Measurements from ENCODE around the gene PIK3C2G. TPM values are rescaled to one million over a fixed set of nuclear protein-coding genes. Genes with fewer than 3 reads are reported as not detected.

Gene PIK3C2G
- polyA plus RNA-seq, 1 donor (not counting 4 experiments of a cell fraction or from before 2014, with no cell fraction given), result 3.7 TPM

DNA sequence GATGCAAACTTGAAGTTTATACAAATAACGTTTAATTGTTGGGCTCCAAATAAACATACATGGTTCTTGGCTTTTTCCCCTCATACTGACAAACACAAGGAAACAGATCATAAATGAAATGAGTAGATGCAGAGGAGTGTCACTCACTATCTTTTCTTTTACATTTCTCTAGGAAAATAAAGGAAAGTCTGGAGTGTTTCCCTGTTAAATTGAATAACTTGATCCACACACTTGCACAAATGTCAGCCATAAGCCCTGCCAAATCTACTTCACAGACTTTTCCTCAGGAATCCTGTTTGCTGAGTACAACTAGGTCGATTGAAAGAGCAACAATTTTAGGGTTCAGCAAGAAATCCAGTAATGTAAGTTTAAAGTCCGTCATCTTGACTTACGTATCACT, 301.2 kb downstream of the PIK3C2G start:
- no peaks in the 10 kb centered on the region for H3K36me3 ChIP-seq (ENCODE audit: control insufficient read depth in 2 of 2, extremely low read depth in 1 of 2, insufficient read depth in 2 of 2, low read length in 2 of 2)
- H3K27ac ChIP-seq (ENCODE audit: control insufficient read depth, insufficient read depth, low read length), result no peak overlapping the region
- no peaks in the 10 kb centered on the region for H3K27me3 ChIP-seq (ENCODE audit: control insufficient read depth, extremely low read depth, insufficient read depth, low read length)
- H4K20me1 ChIP-seq (ENCODE audit: control insufficient read depth, extremely low read depth, insufficient read depth, low read length), result no peaks in the 10 kb centered on the region
- no peak overlapping the region for H3K4me3 ChIP-seq (ENCODE audit: control insufficient read depth in 2 of 3, extremely low read depth in 1 of 3, insufficient read depth in 2 of 3, low read depth in 1 of 3, low read length in 3 of 3)
- dilution Hi-C loops (cut with MboI; ENCODE audit: extremely low pct_ligation_motif_present, low sequenced_read_pairs), result no loop called here
- no peak for TF ChIP-seq EZH2 (IDR thresholded peaks at IDR 0.05; ENCODE audit: low read length)
- TF ChIP-seq, protein P1, sequence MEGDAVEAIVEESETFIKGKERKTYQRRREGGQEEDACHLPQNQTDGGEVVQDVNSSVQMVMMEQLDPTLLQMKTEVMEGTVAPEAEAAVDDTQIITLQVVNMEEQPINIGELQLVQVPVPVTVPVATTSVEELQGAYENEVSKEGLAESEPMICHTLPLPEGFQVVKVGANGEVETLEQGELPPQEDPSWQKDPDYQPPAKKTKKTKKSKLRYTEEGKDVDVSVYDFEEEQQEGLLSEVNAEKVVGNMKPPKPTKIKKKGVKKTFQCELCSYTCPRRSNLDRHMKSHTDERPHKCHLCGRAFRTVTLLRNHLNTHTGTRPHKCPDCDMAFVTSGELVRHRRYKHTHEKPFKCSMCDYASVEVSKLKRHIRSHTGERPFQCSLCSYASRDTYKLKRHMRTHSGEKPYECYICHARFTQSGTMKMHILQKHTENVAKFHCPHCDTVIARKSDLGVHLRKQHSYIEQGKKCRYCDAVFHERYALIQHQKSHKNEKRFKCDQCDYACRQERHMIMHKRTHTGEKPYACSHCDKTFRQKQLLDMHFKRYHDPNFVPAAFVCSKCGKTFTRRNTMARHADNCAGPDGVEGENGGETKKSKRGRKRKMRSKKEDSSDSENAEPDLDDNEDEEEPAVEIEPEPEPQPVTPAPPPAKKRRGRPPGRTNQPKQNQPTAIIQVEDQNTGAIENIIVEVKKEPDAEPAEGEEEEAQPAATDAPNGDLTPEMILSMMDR (optimal IDR thresholded peaks at IDR 0.05 in 1 of 3, IDR thresholded peaks at IDR 0.05 in 1 of 3, conservative IDR thresholded peaks at IDR 0.05 in 1 of 3; ENCODE audit: extremely low read depth in 1 of 3, insufficient read depth in 2 of 3, low read length in 3 of 3), result no peak
- no peaks in the 10 kb centered on the region for H3K4me1 ChIP-seq (ENCODE audit: control insufficient read depth, extremely low read depth, insufficient read depth, low read length)
- no peaks in the 10 kb centered on the region for H3K79me2 ChIP-seq (ENCODE audit: control insufficient read depth, insufficient read depth, low read length)
- DNase-seq (ENCODE audit: low read depth, low spot score), result no peak
- no peak overlapping the region for H3K4me2 ChIP-seq (ENCODE audit: control insufficient read depth, extremely low read depth, insufficient read depth, low read depth, low read length)
- FAIRE-seq, result no peak
- H3K9me3 ChIP-seq (ENCODE audit: control insufficient read depth, low read depth, low read length), result no peaks in the 10 kb centered on the region
- H3K9me1 ChIP-seq (ENCODE audit: control insufficient read depth, extremely low read depth, insufficient read depth, low read length), result no peaks in the 10 kb centered on the region
- H3K9ac ChIP-seq (ENCODE audit: control insufficient read depth, extremely low read depth, insufficient read depth, low read length), result no peak overlapping the region
- no peak overlapping the region for H2AFZ ChIP-seq (ENCODE audit: control insufficient read depth, low read length)

DNA sequence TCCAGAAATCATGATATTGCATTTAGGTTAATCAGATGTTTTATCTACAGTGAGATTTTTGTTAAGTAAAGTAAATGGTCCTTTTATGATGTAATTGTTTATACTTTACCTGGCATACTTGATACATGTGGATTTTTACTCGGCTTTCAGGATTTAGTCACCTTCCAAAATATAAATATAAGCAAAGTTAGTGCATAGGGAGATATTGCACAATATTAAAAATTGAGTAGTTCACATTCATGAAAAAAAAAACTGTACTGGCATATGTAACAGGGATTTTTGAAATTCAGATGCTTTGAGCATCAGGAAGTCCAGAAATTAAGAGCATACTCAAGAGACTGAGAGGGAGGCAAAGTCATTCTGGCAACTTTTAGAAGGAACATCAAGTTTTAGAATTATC, 303.0 kb downstream of the PIK3C2G start:
- no peaks in the 10 kb centered on the region for H3K9me3 ChIP-seq (ENCODE audit: control insufficient read depth, low read depth, low read length)
- no peaks in the 10 kb centered on the region for H3K27me3 ChIP-seq (ENCODE audit: control insufficient read depth, extremely low read depth, insufficient read depth, low read length)
- H3K79me2 ChIP-seq (ENCODE audit: control insufficient read depth, insufficient read depth, low read length), result no peaks in the 10 kb centered on the region
- TF ChIP-seq, protein P1 (optimal IDR thresholded peaks at IDR 0.05 in 1 of 3, IDR thresholded peaks at IDR 0.05 in 1 of 3, conservative IDR thresholded peaks at IDR 0.05 in 1 of 3; ENCODE audit: extremely low read depth in 1 of 3, insufficient read depth in 2 of 3, low read length in 3 of 3), result no peak
- TF ChIP-seq EZH2 (IDR thresholded peaks at IDR 0.05; ENCODE audit: low read length), result no peak
- no peaks in the 10 kb centered on the region for H3K4me1 ChIP-seq (ENCODE audit: control insufficient read depth, extremely low read depth, insufficient read depth, low read length)
- no peak overlapping the region for H3K27ac ChIP-seq (ENCODE audit: control insufficient read depth, insufficient read depth, low read length)
- no peaks in the 10 kb centered on the region for H3K9me1 ChIP-seq (ENCODE audit: control insufficient read depth, extremely low read depth, insufficient read depth, low read length)
- H3K4me3 ChIP-seq (ENCODE audit: control insufficient read depth in 2 of 3, extremely low read depth in 1 of 3, insufficient read depth in 2 of 3, low read depth in 1 of 3, low read length in 3 of 3), result no peak overlapping the region
- no peak overlapping the region for H2AFZ ChIP-seq (ENCODE audit: control insufficient read depth, low read length)
- dilution Hi-C loops (cut with MboI; ENCODE audit: extremely low pct_ligation_motif_present, low sequenced_read_pairs), result no loop called here
- H3K36me3 ChIP-seq (ENCODE audit: control insufficient read depth in 2 of 2, extremely low read depth in 1 of 2, insufficient read depth in 2 of 2, low read length in 2 of 2), result no peaks in the 10 kb centered on the region
- H4K20me1 ChIP-seq (ENCODE audit: control insufficient read depth, extremely low read depth, insufficient read depth, low read length), result no peaks in the 10 kb centered on the region
- no peak overlapping the region for H3K4me2 ChIP-seq (ENCODE audit: control insufficient read depth, extremely low read depth, insufficient read depth, low read depth, low read length)
- DNase-seq (ENCODE audit: low read depth, low spot score) (no peak), FAIRE-seq (no peak)
- no peak overlapping the region for H3K9ac ChIP-seq (ENCODE audit: control insufficient read depth, extremely low read depth, insufficient read depth, low read length)

Data from keratinocyte (primary cell).